GM12891 (cell line): Measurements from ENCODE around the gene ENTPD5.

Experiments
- POLR2A ChIP-seq: IDR thresholded peaks from 2 replicates; pipeline ENCODE4 v1.6.1; 2011; ENCODE audit warnings: low read depth, low read length, control low read depth
- POLR2AphosphoS5 ChIP-seq: IDR thresholded peaks from 2 replicates; pipeline ENCODE4 v1.6.1; 2011; ENCODE audit warnings: low read depth, low read length, control low read depth
- SPI1 ChIP-seq: IDR thresholded peaks from 2 replicates; pipeline ENCODE4 v1.6.1; 2011; ENCODE audit warnings: low read depth, low read length, control low read depth

GRCh38 chr14:73977896-73978295 lies 41.2 kb downstream of the ENTPD5 start:
- no peak for TF ChIP-seq SPI1
- no peak for TF ChIP-seq POLR2AphosphoS5
- no peak for TF ChIP-seq POLR2A
